Neural cell (in vitro differentiated cells): Measurements from ENCODE around the gene HSPB3.

Experiments used
- CTCF ChIP-seq: fragments of 450-650 bp; IDR thresholded peaks from 2 replicates; pipeline ENCODE4 v1.5.1; 2014; ENCODE audit warnings: antibody characterized with exemption, mild to moderate bottlenecking, moderate library complexity; ENCODE audit not compliant: poor library complexity, severe bottlenecking
- REST ChIP-seq: IDR thresholded peaks from 2 replicates; pipeline ENCODE4 v1.6.1; 2012; ENCODE audit warnings: borderline replicate concordance

DNA sequence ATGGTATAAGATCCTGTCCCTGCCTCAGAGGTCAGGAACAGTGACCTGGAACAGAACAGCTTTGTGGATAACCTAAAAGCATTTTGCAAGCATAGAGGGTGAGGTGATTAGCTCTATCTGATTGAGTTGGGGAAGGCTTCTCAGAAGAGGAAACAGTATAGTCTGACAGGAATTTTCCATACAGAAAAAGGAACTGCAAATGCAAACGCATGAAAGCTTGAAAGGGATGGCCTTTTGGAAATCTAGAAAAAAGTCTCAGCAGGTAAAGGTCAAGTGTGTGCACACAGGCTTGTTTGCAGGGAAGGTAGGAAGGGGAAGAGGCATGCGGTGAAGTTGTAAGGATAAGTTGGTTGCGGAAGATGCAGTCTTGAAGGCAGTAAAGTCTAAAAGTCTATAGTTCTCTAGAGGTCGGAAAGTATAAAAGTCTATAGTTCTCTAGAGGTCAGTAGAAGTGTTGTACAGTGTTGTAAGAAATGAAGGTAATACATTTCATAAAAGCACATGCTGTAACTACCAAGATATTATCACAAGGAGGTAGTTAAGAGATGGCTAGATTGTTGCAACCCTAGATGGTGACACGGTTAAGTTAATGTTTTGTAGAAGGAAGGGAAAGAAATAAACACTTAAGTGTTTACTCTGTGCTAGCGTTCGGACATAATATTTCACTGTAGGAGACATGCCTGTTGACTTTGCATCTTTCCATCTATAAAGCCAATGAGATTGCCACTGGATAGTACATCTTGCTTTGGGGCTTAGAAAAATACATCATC, 16.7 kb upstream of the HSPB3 start:
- no peak for TF ChIP-seq CTCF
- no peak for TF ChIP-seq REST
